ENCODE measurements around the gene SRXN1. TPM values are rescaled to one million over a fixed set of nuclear protein-coding genes. Genes with fewer than 3 reads are reported as not detected.

Gene SRXN1
- total RNA-seq, 2 experiments from 2014 or later: 8.9 to 9.3 TPM

GRCh38 chr20:640674-641515 lies 12.1 kb downstream of the SRXN1 start:
- Mint-ChIP-seq H3K4me3 (no peak overlapping the region), H3K4me1 (ENCODE audit: low read depth) (peaks cover 9% of the 10 kb centered on the region), H3K36me3 (ENCODE audit: low read depth) (no peaks in the 10 kb centered on the region), H3K9me3 (ENCODE audit: insufficient read depth) (no peaks in the 10 kb centered on the region), H3K27me3 (ENCODE audit: low read depth) (peaks cover 30% of the 10 kb centered on the region), H3K27ac (no peak overlapping the region)
- ChIA-PET POLR2A (no interaction called here), CTCF (interaction anchor here (0.8 to 0.9 kb wide), 2 partner anchors 26 to 79 kb away, joined by 3 to 4 read pairs; no protein-coding TSS in a partner anchor)
- ATAC-seq: no peak
- DNase-seq: no peak

GRCh38 chr20:638579-638978 lies 14.4 kb downstream of the SRXN1 start:
- H3K4me3 Mint-ChIP-seq: no peak overlapping the region
- ChIA-PET CTCF (interaction anchor here (0.7 kb wide), 1 partner anchor 340 kb away, joined by 3 read pairs; no protein-coding TSS in a partner anchor), POLR2A (no interaction called here)
- no peak overlapping the region for H3K27ac Mint-ChIP-seq
- H3K4me1 Mint-ChIP-seq (ENCODE audit: low read depth): peaks cover 2% of the 10 kb centered on the region
- no peaks in the 10 kb centered on the region for H3K9me3 Mint-ChIP-seq (ENCODE audit: insufficient read depth)
- ATAC-seq (no peak), DNase-seq (no peak)
- peaks cover 26% of the 10 kb centered on the region for H3K27me3 Mint-ChIP-seq (ENCODE audit: low read depth)
- no peaks in the 10 kb centered on the region for H3K36me3 Mint-ChIP-seq (ENCODE audit: low read depth)

- DNase-seq (no peak), ATAC-seq (no peak)
- CTCF ChIA-PET: no interaction called here
- Mint-ChIP-seq H3K27me3 (ENCODE audit: low read depth) (peaks cover 16% of the 10 kb centered on the region), H3K9me3 (ENCODE audit: insufficient read depth) (no peaks in the 10 kb centered on the region), H3K27ac (no peak overlapping the region), H3K4me1 (ENCODE audit: low read depth) (peaks cover 2% of the 10 kb centered on the region), H3K36me3 (ENCODE audit: low read depth) (no peaks in the 10 kb centered on the region), H3K4me3 (no peak overlapping the region)
- POLR2A ChIA-PET: no interaction called here
Observed at GRCh38 chr20:637559-637958, 15.4 kb downstream of the SRXN1 start.

- POLR2A ChIA-PET: no interaction called here
- peaks cover 10% of the 10 kb centered on the region for H3K27me3 Mint-ChIP-seq (ENCODE audit: low read depth)
Observed at GRCh38 chr20:635893-636338, 17.1 kb downstream of the SRXN1 start.

GRCh38 chr20:635028-635892 lies 17.7 kb downstream of the SRXN1 start:
- Mint-ChIP-seq H3K36me3 (ENCODE audit: low read depth) (no peaks in the 10 kb centered on the region), H3K4me3 (no peak overlapping the region), H3K9me3 (ENCODE audit: insufficient read depth) (no peaks in the 10 kb centered on the region), H3K27ac (no peak overlapping the region), H3K27me3 (ENCODE audit: low read depth) (peaks cover 10% of the 10 kb centered on the region), H3K4me1 (ENCODE audit: low read depth) (no peaks in the 10 kb centered on the region)
- CTCF ChIA-PET: interaction anchor here (1.4 kb wide), 1 partner anchor 11 kb away, joined by 6 read pairs; no protein-coding TSS in a partner anchor
- DNase-seq (no peak), ATAC-seq (no peak)
- POLR2A ChIA-PET: no interaction called here

More at GRCh38 chr20:635893-636338, 17.1 kb downstream of the SRXN1 start:
- ATAC-seq (no peak), DNase-seq (no peak)
- CTCF ChIA-PET: interaction anchor here (1.4 kb wide), 1 partner anchor 10 kb away, joined by 6 read pairs; no protein-coding TSS in a partner anchor
- Mint-ChIP-seq H3K36me3 (ENCODE audit: low read depth) (no peaks in the 10 kb centered on the region), H3K9me3 (ENCODE audit: insufficient read depth) (no peaks in the 10 kb centered on the region), H3K27ac (no peak overlapping the region), H3K4me1 (ENCODE audit: low read depth) (no peaks in the 10 kb centered on the region), H3K4me3 (no peak overlapping the region)

GRCh38 chr20:634148-634925 lies 18.7 kb downstream of the SRXN1 start:
- H3K4me3 Mint-ChIP-seq: no peak overlapping the region
- ChIA-PET POLR2A (no interaction called here), CTCF (no interaction called here)
- H3K36me3 Mint-ChIP-seq (ENCODE audit: low read depth): no peaks in the 10 kb centered on the region
- DNase-seq: no peak
- no peaks in the 10 kb centered on the region for H3K9me3 Mint-ChIP-seq (ENCODE audit: insufficient read depth)
- no peaks in the 10 kb centered on the region for H3K4me1 Mint-ChIP-seq (ENCODE audit: low read depth)
- H3K27me3 Mint-ChIP-seq (ENCODE audit: low read depth): peaks cover 6% of the 10 kb centered on the region
- ATAC-seq: no peak
- H3K27ac Mint-ChIP-seq: no peak overlapping the region

- H3K27ac Mint-ChIP-seq: no peak overlapping the region
Observed at GRCh38 chr20:631101-631500, 21.9 kb downstream of the SRXN1 start.

GRCh38 chr20:626579-626978 lies 26.4 kb downstream of the SRXN1 start:
- ATAC-seq (no peak), DNase-seq (no peak)
- Mint-ChIP-seq H3K27ac (no peak overlapping the region), H3K27me3 (ENCODE audit: low read depth) (peaks cover 10% of the 10 kb centered on the region), H3K9me3 (ENCODE audit: insufficient read depth) (no peaks in the 10 kb centered on the region), H3K4me1 (ENCODE audit: low read depth) (no peaks in the 10 kb centered on the region), H3K36me3 (ENCODE audit: low read depth) (no peaks in the 10 kb centered on the region), H3K4me3 (no peak overlapping the region)
- CTCF ChIA-PET: no interaction called here
- POLR2A ChIA-PET: no interaction called here

More at GRCh38 chr20:631101-631500, 21.9 kb downstream of the SRXN1 start:
- ChIA-PET POLR2A (no interaction called here), CTCF (interaction anchor here (1.3 kb wide), 1 partner anchor 15 kb away, joined by 6 read pairs; no protein-coding TSS in a partner anchor)
- ATAC-seq (no peak), DNase-seq (no peak)
- H3K36me3 Mint-ChIP-seq (ENCODE audit: low read depth): no peaks in the 10 kb centered on the region
- H3K4me3 Mint-ChIP-seq: no peak overlapping the region
- peaks cover 3% of the 10 kb centered on the region for H3K27me3 Mint-ChIP-seq (ENCODE audit: low read depth)
- H3K9me3 Mint-ChIP-seq (ENCODE audit: insufficient read depth): no peaks in the 10 kb centered on the region
- no peaks in the 10 kb centered on the region for H3K4me1 Mint-ChIP-seq (ENCODE audit: low read depth)

GRCh38 chr20:625360-625932 lies 27.6 kb downstream of the SRXN1 start:
- H3K27ac Mint-ChIP-seq: no peak overlapping the region
- DNase-seq (no peak), ATAC-seq (no peak)
- H3K9me3 Mint-ChIP-seq (ENCODE audit: insufficient read depth): no peaks in the 10 kb centered on the region
- H3K4me1 Mint-ChIP-seq (ENCODE audit: low read depth): no peaks in the 10 kb centered on the region
- H3K4me3 Mint-ChIP-seq: no peak overlapping the region
- CTCF ChIA-PET: no interaction called here
- no peaks in the 10 kb centered on the region for H3K36me3 Mint-ChIP-seq (ENCODE audit: low read depth)
- H3K27me3 Mint-ChIP-seq (ENCODE audit: low read depth): peaks cover 10% of the 10 kb centered on the region
- POLR2A ChIA-PET: no interaction called here

GRCh38 chr20:623704-624103 lies 29.3 kb downstream of the SRXN1 start:
- ChIA-PET CTCF (interaction anchor here (1.7 kb wide), 1 partner anchor 22 kb away, joined by 6 read pairs; no protein-coding TSS in a partner anchor), POLR2A (no interaction called here)
- Mint-ChIP-seq H3K9me3 (ENCODE audit: insufficient read depth) (no peaks in the 10 kb centered on the region), H3K4me3 (no peak overlapping the region), H3K27ac (no peak overlapping the region), H3K4me1 (ENCODE audit: low read depth) (no peaks in the 10 kb centered on the region), H3K36me3 (ENCODE audit: low read depth) (no peaks in the 10 kb centered on the region), H3K27me3 (ENCODE audit: low read depth) (peaks cover 18% of the 10 kb centered on the region)
- DNase-seq (no peak), ATAC-seq (no peak)

- ChIA-PET CTCF (interaction anchor here (1.7 kb wide), 1 partner anchor 22 kb away, joined by 6 read pairs; no protein-coding TSS in a partner anchor), POLR2A (no interaction called here)
- Mint-ChIP-seq H3K4me1 (ENCODE audit: low read depth) (no peaks in the 10 kb centered on the region), H3K9me3 (ENCODE audit: insufficient read depth) (peaks cover under 1% of the 10 kb centered on the region), H3K4me3 (no peak overlapping the region), H3K27ac (no peak overlapping the region), H3K27me3 (ENCODE audit: low read depth) (peaks cover 22% of the 10 kb centered on the region), H3K36me3 (ENCODE audit: low read depth) (no peaks in the 10 kb centered on the region)
- no peak for DNase-seq
- no peak for ATAC-seq
Observed at GRCh38 chr20:623021-623420, 30.0 kb downstream of the SRXN1 start.

Data from activated CD8-positive, alpha-beta T cell treated with anti-CD3 and anti-CD28 coated beads, Interleukin-2, amount 10 ng/mL, durations not matched to agents 7 days and 5 days (primary cell).